Skin epidermis (tissue), 12 donors: Measurements from ENCODE around the gene VAPB.

ENCODE experiments used
- H3K27ac ChIP-seq, 21 experiments: fragments of 200-600 bp; sonication (generic) in 11 of 21; one replicate each; pipeline ENCODE4 v1.5.0; 2020; ENCODE audit warnings: mild to moderate bottlenecking in 3 of 21, inconsistent platforms in 2 of 21, moderate library complexity in 2 of 21
- H3K4me3 ChIP-seq, 7 experiments: fragments of 200-600 bp; sonication (generic) in 2 of 7; one replicate each; pipeline ENCODE4 v1.5.0; 2020; ENCODE audit warnings: inconsistent platforms in 2 of 7, mild to moderate bottlenecking in 2 of 7, moderate library complexity in 1 of 7

Gene VAPB

DNA sequence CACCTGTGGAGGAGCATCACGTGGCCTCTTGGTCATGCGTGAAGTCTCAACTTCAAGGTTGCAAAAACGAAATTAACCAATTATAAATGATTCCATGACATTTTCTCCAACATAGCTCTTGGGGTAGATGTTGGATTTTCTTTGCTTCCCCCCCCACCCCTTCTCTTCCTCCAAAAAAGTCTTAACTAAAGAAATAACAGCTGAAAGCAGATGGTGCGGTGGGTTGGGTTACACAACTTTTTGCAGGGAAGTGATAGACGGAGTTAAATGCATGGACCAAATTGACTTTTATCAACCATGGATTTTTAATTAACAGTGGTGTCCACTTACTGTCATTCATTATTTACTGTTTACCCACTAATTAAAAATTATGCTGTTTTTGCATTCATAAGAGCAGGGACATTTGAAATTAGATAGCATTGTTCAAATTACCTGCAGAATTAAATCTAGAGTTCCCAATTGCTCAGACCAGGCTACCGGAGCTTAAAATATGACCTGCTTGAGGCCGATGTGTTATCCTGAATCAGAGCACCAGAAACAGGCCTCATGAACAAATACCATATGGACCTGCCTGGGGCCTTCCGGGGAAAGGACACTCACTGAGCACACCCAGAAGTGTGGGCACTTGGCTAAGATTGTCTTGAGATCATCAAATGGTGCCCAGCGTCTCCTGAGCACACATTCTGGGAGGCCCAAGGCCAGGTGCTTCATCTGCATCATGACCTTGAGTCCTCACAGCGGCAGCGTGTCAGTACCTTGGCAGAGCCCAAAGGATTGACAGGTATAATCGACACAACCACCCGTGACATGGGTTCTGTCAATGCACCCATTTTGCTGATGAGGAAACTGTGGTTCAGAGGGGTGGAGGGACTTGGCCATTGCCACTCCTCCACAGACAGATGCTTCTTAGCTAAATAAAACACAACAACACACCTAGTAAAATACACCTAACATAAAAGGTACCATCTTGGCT lies 84.7 kb downstream of the VAPB start:
- H3K27ac ChIP-seq: no peak overlapping the region
- H3K4me3 ChIP-seq: no peak overlapping the region

DNA sequence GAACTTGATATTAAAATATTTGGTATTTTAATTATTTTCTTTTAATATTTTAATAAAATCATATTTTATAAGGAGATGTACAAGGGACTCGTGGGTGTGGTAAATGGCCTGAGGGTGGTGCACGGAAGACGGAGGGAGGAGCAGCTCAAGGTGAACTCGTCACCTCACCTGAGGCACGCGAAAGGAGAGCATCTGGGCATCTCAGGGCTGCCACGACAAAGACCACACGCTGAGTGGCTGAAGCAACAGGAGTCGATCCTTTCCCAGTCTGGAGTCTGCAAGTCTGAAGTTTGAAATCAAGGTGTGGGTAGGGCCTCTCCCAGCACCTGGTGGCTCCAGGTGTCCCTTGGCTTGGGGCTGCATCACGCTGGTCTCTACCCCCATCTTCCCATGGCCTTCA lies 86.4 kb downstream of the VAPB start:
- Histone ChIP-seq H3K27ac (no peak overlapping the region), H3K4me3 (no peak overlapping the region)

GRCh38 chr20:58478141-58478805 lies 89.2 kb downstream of the VAPB start:
- H3K27ac ChIP-seq: no peak overlapping the region
- H3K4me3 ChIP-seq: no peak overlapping the region

GRCh38 chr20:58479726-58480440 lies 90.9 kb downstream of the VAPB start:
- Histone ChIP-seq H3K4me3 (no peak overlapping the region), H3K27ac (peak overlapping the region in 1 of 21 experiments; percentile 69)

- H3K27ac ChIP-seq: peak overlapping the region in 1 of 21 experiments; percentile 69
- H3K4me3 ChIP-seq: no peak overlapping the region
These were observed 91.7 kb downstream of the VAPB start for GRCh38 chr20:58480551-58481336.

DNA sequence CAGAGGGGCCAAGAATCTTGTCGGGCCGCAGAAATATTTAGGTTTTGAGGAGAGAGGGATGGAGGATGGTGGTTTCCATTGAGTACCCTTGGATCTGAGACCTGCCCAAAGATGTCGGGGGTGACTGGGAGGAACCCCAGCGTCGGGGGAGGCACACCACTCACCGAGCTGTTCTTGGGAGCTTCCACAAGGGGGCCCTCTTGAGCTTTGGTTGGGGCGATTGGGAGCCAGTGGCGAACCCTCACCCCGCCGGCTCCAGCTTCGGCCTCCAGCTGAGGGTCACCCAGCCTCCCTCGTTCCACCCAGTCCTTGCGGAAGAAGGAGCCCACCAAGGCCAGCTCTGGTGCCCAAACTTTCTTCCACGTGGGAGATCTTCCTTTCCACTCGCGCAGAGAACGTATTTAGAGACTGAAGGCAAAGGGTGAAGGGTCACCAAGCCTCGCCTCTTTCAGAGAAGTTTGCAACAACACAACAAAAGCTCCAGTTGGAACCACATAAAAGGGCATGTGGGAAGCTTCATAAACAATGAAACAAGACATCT lies 92.5 kb downstream of the VAPB start:
- no peak overlapping the region for H3K4me3 ChIP-seq
- H3K27ac ChIP-seq: no peak overlapping the region

DNA sequence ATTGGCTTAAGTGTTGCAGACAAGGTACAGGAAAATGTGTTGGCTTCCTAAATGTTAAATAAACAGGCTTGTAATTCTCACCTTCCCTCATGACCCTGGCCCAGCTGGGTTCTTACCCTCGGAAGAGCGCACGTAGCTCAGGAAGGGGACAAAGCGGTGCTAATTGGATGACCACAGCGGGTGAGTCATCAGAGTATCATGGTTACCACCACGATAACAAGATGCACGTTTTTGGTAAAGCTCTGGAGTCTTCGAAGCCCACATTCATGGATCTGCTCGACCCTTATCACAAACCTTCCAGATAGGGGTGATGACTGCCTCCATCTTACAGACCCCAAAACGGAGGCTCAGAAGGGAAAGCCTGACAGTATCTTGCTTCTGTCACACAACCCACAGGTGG lies 93.4 kb downstream of the VAPB start:
- no peak overlapping the region for H3K4me3 ChIP-seq

DNA sequence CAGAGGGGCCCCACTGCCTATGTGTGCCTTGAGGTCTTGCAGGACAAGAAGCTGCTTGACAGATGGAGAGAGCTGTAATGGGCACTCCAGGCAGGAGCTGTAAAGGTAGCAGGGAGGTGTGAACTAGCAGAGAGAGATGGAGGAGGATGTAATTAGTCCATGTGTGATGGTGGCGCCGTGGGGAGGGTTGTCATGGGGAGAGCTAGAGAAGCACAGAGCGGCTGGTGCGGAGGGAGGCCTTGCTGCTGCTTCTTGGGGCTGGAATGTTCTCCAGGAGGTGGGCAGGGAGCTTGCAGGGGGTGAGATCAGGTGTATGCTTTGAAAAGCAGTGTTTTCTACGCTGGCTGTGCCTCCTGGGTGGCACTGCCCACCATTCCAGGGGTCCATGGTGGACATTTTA lies 94.0 kb downstream of the VAPB start:
- no peak overlapping the region for H3K27ac ChIP-seq
- H3K4me3 ChIP-seq: no peak overlapping the region

More for the DNA sequence above, 93.4 kb downstream of the VAPB start:
- no peak overlapping the region for H3K27ac ChIP-seq

DNA sequence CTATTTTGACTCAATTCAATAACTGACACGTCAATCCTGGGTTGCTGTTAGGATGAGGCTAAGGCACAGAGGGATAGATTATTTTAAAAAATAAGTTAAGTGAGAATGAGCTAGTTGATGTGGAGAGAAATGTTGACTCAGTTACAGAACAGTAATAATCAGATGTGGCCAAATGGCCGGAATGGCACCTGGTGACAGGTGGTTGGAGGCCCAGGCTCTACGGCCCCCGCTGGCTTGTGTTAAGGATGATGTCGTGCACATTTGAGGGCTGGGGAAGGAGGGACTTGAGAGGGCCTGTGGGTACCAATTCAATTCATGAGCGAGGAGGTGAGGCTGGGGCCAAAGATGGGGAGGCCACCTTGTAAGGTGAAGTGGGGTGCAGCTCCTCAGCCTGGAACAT lies 94.4 kb downstream of the VAPB start:
- H3K4me3 ChIP-seq: no peak overlapping the region

GRCh38 chr20:58485393-58485792 lies 96.4 kb downstream of the VAPB start:
- no peak overlapping the region for H3K4me3 ChIP-seq
- H3K27ac ChIP-seq: no peak overlapping the region

More for the DNA sequence above, 94.4 kb downstream of the VAPB start:
- H3K27ac ChIP-seq: no peak overlapping the region

GRCh38 chr20:58486207-58486606 lies 97.2 kb downstream of the VAPB start:
- Histone ChIP-seq H3K4me3 (no peak overlapping the region), H3K27ac (no peak overlapping the region)

- no peak overlapping the region for H3K27ac ChIP-seq
These were observed 103.2 kb downstream of the VAPB start for GRCh38 chr20:58492074-58492718.

GRCh38 chr20:58492795-58493524 lies 103.9 kb downstream of the VAPB start:
- Histone ChIP-seq H3K27ac (no peak overlapping the region), H3K4me3 (no peak overlapping the region)

More at GRCh38 chr20:58492074-58492718, 103.2 kb downstream of the VAPB start:
- H3K4me3 ChIP-seq: no peak overlapping the region

- Histone ChIP-seq H3K4me3 (no peak overlapping the region), H3K27ac (no peak overlapping the region)
These were observed 106.0 kb downstream of the VAPB start for GRCh38 chr20:58494923-58495622.

DNA sequence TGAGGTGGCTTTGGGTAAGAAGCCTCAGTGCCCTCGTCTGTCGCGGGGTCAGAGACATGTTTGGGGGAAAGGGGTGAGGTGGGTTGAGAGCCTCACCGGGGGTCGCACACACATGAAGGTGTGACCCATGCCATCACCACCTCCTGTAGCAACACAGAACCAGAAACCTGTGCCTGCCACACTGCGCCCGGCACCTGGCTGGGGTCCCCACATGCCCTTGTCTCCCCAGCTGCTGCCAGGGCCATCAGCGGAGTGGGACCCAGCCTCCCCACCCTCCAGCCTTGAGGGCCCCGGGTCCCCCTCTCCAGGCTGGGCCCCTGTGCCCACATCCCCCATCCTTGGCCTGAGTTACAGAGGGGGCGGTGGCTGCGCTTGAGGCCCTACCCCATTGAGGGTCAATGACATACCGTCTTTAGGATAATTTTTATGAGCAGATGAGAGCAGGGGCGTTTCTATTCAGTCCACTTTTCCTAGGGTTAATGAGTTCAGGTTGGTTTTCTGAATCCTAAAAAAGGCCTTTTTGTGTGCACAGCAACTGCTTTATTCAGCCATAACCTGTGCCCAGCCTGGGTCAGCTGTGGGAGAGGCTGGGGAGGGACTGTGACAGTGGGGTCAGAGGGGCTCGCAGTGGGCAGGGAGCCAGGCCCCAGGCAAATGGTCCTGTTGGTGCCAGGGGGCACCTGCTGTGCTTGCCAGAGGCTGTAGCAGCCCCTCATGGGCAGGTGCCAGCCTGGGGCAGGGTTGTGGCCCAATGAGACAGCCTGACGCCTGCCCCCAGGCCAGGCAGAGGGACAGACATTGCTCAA lies 106.8 kb downstream of the VAPB start:
- H3K4me3 ChIP-seq: no peak overlapping the region
- H3K27ac ChIP-seq: no peak overlapping the region

DNA sequence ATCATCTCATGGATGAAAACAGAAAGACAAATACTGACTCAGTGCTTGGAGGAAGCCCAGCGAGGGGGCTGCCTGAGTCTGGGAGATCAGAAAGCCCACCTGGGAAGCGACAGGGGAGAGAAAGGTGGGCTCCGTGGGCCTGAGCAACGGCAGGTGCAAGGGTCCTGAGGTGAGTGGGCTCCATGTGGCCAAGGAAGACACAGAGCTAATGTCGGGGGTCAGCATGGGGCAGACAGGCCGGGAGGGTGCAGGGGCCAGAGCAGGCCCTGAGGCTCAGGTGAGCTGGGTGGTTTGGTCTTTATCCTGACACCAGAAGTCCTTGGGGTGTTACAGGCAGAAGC lies 107.4 kb downstream of the VAPB start:
- Histone ChIP-seq H3K4me3 (no peak overlapping the region), H3K27ac (no peak overlapping the region)
